ENCODE data around the gene MKI67. TPM values are rescaled to one million over a fixed set of nuclear protein-coding genes. Genes with fewer than 3 reads are reported as not detected.
"Not testable (repeated sequence)": the region's sequence is repeated elsewhere in the genome, so short reads cannot be mapped to it uniquely, and the experiment has no call there.

The MKI67 gene
- total RNA-seq, 1 experiment from 2014 or later: 8.8 TPM

GRCh38 chr10:128152741-128153580 is 26.7 kb upstream of the MKI67 start:
- in situ Hi-C loops (cut with HindIII; ENCODE audit: low pct_unique_long_range_greater_than_20kb, low sequenced_read_pairs): no loop called here
- no peak for DNase-seq (ENCODE audit: low read depth)

GRCh38 chr10:128151031-128151430 is 24.8 kb upstream of the MKI67 start:
- DNase-seq (ENCODE audit: low read depth): no peak
- in situ Hi-C loops (cut with HindIII; ENCODE audit: low pct_unique_long_range_greater_than_20kb, low sequenced_read_pairs): no loop called here

DNA sequence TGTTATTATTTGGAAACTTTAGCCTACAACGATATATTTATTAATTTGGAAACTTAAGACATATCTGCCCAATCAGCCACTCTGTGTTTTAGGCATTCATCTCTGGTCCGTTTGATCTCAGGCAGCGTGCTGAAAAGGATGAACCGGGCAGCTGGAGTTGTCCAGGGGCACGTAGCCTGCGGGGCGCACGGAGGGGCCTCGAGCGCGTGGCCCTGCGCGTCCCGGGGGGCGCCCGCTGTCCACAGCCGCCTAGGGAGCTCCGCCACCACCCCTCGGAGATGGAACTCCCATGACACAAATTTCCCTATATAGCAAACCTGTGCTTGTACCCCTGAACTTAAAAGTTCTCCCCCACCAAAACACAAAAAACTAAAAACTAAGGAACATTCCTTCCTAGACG is 24.3 kb upstream of the MKI67 start:
- in situ Hi-C loops (cut with HindIII; ENCODE audit: low pct_unique_long_range_greater_than_20kb, low sequenced_read_pairs): no loop called here
- no peak for DNase-seq (ENCODE audit: low read depth)

DNA sequence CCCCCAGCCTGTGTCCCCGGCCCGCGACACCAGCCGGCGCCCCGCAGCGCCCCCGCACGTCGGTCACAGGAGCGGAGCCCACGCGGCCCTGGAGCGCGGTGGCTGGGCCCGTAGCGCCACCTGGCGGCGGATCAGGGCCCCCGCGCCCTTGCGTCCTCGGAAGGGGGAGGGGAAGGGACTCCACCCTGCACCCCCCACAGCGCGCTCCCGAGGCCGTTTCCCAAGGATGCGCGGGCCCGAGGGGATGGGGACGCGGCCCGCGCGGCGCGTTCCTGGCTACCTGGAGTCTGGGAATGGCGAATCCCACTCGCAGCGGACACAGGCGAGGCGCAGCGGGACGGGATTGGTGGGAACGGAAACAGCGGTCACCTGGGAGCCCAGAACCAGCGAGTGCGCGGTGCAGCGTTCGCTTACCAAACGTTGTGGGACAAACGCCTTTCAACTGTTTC is 23.8 kb upstream of the MKI67 start:
- in situ Hi-C loops (cut with HindIII; ENCODE audit: low pct_unique_long_range_greater_than_20kb, low sequenced_read_pairs): no loop called here
- DNase-seq (ENCODE audit: low read depth): peak; percentile 78

DNA sequence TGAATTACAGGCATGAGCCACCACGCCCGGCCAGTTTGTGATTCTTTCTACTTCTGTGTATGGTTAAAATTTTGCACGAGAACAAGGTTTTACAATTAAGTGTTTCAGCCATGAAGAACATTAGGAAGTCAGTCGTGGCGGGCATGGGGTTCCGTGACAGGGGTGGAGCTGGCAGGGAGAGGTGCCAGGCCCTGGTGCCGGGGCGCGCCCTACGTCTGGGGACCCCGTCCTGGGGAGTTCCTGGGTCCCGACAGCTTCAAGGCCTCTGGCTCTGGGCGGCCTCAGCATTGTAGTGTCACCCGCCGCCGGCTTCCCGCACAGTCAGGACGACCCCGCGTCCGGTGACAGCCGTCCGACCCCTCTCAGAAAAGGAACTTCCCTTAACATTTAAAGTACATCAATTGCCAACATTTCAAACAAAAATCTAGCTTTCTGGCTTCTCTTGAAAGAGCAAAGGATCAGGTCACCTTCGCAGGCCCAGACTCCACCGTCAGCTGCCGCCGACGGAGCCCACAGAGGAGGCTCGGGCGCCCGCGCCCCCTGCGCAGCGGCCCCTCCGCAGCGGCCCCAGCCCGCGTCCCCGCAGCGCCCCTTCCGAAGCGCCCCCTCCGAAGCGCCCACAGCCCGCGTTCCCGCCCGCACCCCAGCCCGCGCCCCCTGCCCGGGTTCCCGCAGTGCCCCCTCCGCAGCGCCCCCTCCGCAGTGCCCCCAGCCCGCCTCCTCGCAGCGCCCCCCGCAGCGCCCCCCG is 23.2 kb upstream of the MKI67 start:
- in situ Hi-C loops (cut with HindIII; ENCODE audit: low pct_unique_long_range_greater_than_20kb, low sequenced_read_pairs): no loop called here
- DNase-seq (ENCODE audit: low read depth): no peak

- DNase-seq (ENCODE audit: low read depth): no peak
- in situ Hi-C loops (cut with HindIII; ENCODE audit: low pct_unique_long_range_greater_than_20kb, low sequenced_read_pairs): no loop called here
Measured at GRCh38 chr10:128147669-128148068, 21.4 kb upstream of the MKI67 start.

DNA sequence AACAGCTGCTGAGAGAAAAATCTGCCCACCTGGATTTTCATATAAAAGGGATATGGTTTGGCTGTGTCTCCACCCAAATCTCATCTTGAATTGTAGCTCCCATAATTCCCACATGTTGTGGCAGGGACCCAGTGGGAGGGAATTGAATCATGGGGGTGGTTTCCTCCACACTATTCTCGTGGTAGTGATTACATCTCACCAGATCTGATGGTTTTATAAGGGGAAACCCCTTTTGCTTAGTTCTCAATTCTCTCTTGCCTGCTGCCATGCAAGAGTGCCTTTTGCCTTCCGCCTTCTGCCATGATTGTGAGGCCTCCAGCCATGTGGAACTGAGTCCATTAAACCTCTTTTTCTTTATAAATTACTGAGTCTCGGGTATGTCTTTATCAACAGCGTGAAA is 20.8 kb upstream of the MKI67 start:
- in situ Hi-C loops (cut with HindIII; ENCODE audit: low pct_unique_long_range_greater_than_20kb, low sequenced_read_pairs): no loop called here
- peak; percentile 70 for DNase-seq (ENCODE audit: low read depth)

- DNase-seq (ENCODE audit: low read depth): no peak
- in situ Hi-C loops (cut with HindIII; ENCODE audit: low pct_unique_long_range_greater_than_20kb, low sequenced_read_pairs): no loop called here
Measured at GRCh38 chr10:128144547-128144946, 18.3 kb upstream of the MKI67 start.

DNA sequence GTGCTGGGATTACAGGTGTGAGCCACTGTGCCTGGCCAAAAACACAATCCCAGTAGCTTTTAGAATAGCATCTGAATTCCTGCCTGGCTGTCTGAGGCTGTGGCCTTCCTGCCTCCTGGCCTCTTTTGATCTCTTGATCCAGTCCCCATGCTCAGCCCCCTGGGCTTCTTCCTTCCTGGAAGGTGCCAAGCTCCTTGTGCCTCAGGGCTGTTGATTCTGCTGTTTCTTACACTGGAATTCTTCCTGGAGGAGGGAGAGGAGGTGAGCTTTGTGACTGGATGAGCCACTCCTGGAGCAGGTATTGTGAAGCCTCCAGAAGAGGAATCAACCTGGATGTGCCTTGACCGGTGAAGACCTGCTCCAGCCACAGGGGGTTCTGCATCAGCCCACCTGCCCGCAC is 17.3 kb upstream of the MKI67 start:
- DNase-seq (ENCODE audit: low read depth): no peak
- in situ Hi-C loops (cut with HindIII; ENCODE audit: low pct_unique_long_range_greater_than_20kb, low sequenced_read_pairs): no loop called here

GRCh38 chr10:128140425-128140824 is 14.2 kb upstream of the MKI67 start:
- no peak for DNase-seq (ENCODE audit: low read depth)
- in situ Hi-C loops (cut with HindIII; ENCODE audit: low pct_unique_long_range_greater_than_20kb, low sequenced_read_pairs): no loop called here

GRCh38 chr10:128138429-128138828 is 12.2 kb upstream of the MKI67 start:
- in situ Hi-C loops (cut with HindIII; ENCODE audit: low pct_unique_long_range_greater_than_20kb, low sequenced_read_pairs); DNase-seq (ENCODE audit: low read depth): not testable (repeated sequence)

DNA sequence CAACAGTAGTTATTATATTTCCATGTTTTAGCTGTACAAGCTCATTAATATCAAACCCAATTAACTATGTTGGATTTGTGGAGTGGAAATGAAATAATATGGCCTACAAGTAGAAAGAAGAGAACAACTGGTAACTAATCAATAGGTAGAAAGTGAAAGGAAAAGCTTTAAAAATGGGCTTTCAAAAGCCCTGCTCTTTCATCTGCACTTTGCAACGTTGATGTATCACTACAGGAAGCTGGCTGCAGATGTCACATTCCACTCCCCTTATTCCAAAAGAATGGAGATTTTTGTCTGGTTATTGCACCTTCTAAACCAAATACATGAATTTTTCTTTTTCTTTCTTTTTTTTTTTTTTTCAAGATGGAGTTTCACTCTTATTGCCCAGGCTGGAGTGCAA is 11.7 kb upstream of the MKI67 start:
- in situ Hi-C loops (cut with HindIII; ENCODE audit: low pct_unique_long_range_greater_than_20kb, low sequenced_read_pairs): no loop called here
- DNase-seq (ENCODE audit: low read depth): no peak

DNA sequence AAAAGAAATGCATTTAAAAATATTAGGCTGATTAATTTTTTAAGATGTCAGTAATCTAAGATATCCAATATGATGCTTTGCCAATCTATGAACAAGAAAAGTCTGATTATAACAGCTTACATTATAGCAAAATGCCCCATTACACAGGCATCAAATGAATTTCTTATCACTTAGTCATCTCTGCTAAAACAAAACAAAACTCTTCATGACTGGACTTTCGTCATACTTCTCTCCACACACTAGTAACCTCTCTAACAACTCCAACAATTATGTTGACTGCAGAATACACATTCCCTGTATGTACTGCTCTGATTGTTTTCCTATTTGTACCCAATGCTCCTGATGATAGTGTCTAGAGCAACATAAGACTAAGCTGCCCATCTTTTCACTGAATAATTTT is 3.8 kb upstream of the MKI67 start:
- DNase-seq (ENCODE audit: low read depth): peak; percentile 30
- in situ Hi-C loops (cut with HindIII; ENCODE audit: low pct_unique_long_range_greater_than_20kb, low sequenced_read_pairs): no loop called here

- DNase-seq (ENCODE audit: low read depth): no peak
- in situ Hi-C loops (cut with HindIII; ENCODE audit: low pct_unique_long_range_greater_than_20kb, low sequenced_read_pairs): no loop called here
Measured at GRCh38 chr10:128128582-128128981, 2.4 kb upstream of the MKI67 start.

GRCh38 chr10:128125416-128125943 is 743 bp downstream of the MKI67 start:
- in situ Hi-C loops (cut with HindIII; ENCODE audit: low pct_unique_long_range_greater_than_20kb, low sequenced_read_pairs): no loop called here
- DNase-seq (ENCODE audit: low read depth): no peak

GRCh38 chr10:128124813-128125403 is 1.3 kb downstream of the MKI67 start:
- DNase-seq (ENCODE audit: low read depth): no peak

GRCh38 chr10:128123846-128124245 is 2.4 kb downstream of the MKI67 start:
- DNase-seq (ENCODE audit: low read depth): no peak
- in situ Hi-C loops (cut with HindIII; ENCODE audit: low pct_unique_long_range_greater_than_20kb, low sequenced_read_pairs): no loop called here

More at GRCh38 chr10:128124813-128125403, 1.3 kb downstream of the MKI67 start:
- in situ Hi-C loops (cut with HindIII; ENCODE audit: low pct_unique_long_range_greater_than_20kb, low sequenced_read_pairs): no loop called here

GRCh38 chr10:128122931-128123330 is 3.3 kb downstream of the MKI67 start:
- DNase-seq (ENCODE audit: low read depth): no peak
- in situ Hi-C loops (cut with HindIII; ENCODE audit: low pct_unique_long_range_greater_than_20kb, low sequenced_read_pairs): no loop called here

Data from Caki2 (cell line).